AG04450 (cell line): ENCODE data around the gene GRB2. TPM values are rescaled to one million over a fixed set of nuclear protein-coding genes. Genes with fewer than 3 reads are reported as not detected.
"Not testable (repeated sequence)": the region's sequence is repeated elsewhere in the genome, so short reads cannot be mapped to it uniquely, and the experiment has no call there.

ENCODE experiments used
- CTCF ChIA-PET: fragments of 300-600, 350-600 bp; formaldehyde crosslinking; extraction: SDS; loops from one replicate; lab custom pipeline; 2022; ENCODE audit warnings: antibody characterized with exemption, inconsistent platforms; lab: Charles Lee
- POLR2A ChIA-PET: fragments of 350-600 bp; formaldehyde crosslinking; extraction: SDS; loops from one replicate; lab custom pipeline; 2021; ENCODE audit warnings: antibody characterized with exemption, inconsistent platforms; lab: Yijun Ruan, JAX
- DNase-seq: peaks from one replicate; pipeline ENCODE4 v3.0.0-alpha.2; 2011; ENCODE audit warnings: low read depth, low spot score
- H3K27ac ChIP-seq: one replicate; pipeline ENCODE4 v1.5.1; 2012; ENCODE audit warnings: low read depth, low read length, control low read depth
- H3K27me3 ChIP-seq: one replicate; pipeline ENCODE4 v1.6.0; 2012; ENCODE audit warnings: low read length; ENCODE audit not compliant: control insufficient read depth, insufficient read depth
- H3K4me3 ChIP-seq: 2 replicates; pipeline ENCODE4 v1.5.1; 2011; ENCODE audit warnings: mild to moderate bottlenecking, low read depth, low read length, control low read depth
- H3K9me3 ChIP-seq: 2 replicates; pipeline ENCODE4 v1.5.1; 2012; ENCODE audit warnings: low read length; ENCODE audit not compliant: control insufficient read depth, insufficient read depth
- polyA plus RNA-seq: library from polyadenylated mRNA; depleted of rRNA; stranded (reverse); fragments of >200 nt; gene quantifications from 2 replicates; pipeline ENCODE4 v1.2.3, GENCODE V29; 2011
- TF ChIP-seq, protein P1 (sequence below): IDR thresholded peaks from 2 replicates; pipeline ENCODE4 v1.5.1; 2011; ENCODE audit warnings: low read depth, low read length, control low read depth, inconsistent platforms

GRB2 gene
- polyA plus RNA-seq, 1 experiment: 63.8 TPM

- ChIA-PET CTCF (no interaction called here), POLR2A (interaction anchor here (1.4 kb wide), 1 partner anchor 11 kb away, joined by 6 read pairs; the partner anchor contains the start of gene TMEM94)
- Histone ChIP-seq H3K27ac (no peak overlapping the region), H3K9me3 (no peaks in the 10 kb centered on the region), H3K4me3 (no peak overlapping the region), H3K27me3 (no peaks in the 10 kb centered on the region)
- TF ChIP-seq, protein P1, sequence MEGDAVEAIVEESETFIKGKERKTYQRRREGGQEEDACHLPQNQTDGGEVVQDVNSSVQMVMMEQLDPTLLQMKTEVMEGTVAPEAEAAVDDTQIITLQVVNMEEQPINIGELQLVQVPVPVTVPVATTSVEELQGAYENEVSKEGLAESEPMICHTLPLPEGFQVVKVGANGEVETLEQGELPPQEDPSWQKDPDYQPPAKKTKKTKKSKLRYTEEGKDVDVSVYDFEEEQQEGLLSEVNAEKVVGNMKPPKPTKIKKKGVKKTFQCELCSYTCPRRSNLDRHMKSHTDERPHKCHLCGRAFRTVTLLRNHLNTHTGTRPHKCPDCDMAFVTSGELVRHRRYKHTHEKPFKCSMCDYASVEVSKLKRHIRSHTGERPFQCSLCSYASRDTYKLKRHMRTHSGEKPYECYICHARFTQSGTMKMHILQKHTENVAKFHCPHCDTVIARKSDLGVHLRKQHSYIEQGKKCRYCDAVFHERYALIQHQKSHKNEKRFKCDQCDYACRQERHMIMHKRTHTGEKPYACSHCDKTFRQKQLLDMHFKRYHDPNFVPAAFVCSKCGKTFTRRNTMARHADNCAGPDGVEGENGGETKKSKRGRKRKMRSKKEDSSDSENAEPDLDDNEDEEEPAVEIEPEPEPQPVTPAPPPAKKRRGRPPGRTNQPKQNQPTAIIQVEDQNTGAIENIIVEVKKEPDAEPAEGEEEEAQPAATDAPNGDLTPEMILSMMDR: no peak
- DNase-seq: no peak
Measured at GRCh38 chr17:75445296-75445695, 39.8 kb upstream of the GRB2 start.

GRCh38 chr17:75442168-75443103, 37.0 kb upstream of the GRB2 start:
- ChIA-PET POLR2A (interaction anchor here (0.6 kb wide), 1 partner anchor 105 kb away, joined by 3 read pairs; no protein-coding TSS in a partner anchor), CTCF (interaction anchor here (2.2 kb wide), 1 partner anchor 191 kb away, joined by 5 read pairs; the partner anchor contains the start of gene SMIM5)
- H3K27ac ChIP-seq: no peak overlapping the region
- H3K9me3 ChIP-seq: no peaks in the 10 kb centered on the region; the same call in 1 of the 2 replicates
- H3K27me3 ChIP-seq: no peaks in the 10 kb centered on the region
- no peak overlapping the region for H3K4me3 ChIP-seq
- TF ChIP-seq, protein P1: no peak
- no peak for DNase-seq

DNA sequence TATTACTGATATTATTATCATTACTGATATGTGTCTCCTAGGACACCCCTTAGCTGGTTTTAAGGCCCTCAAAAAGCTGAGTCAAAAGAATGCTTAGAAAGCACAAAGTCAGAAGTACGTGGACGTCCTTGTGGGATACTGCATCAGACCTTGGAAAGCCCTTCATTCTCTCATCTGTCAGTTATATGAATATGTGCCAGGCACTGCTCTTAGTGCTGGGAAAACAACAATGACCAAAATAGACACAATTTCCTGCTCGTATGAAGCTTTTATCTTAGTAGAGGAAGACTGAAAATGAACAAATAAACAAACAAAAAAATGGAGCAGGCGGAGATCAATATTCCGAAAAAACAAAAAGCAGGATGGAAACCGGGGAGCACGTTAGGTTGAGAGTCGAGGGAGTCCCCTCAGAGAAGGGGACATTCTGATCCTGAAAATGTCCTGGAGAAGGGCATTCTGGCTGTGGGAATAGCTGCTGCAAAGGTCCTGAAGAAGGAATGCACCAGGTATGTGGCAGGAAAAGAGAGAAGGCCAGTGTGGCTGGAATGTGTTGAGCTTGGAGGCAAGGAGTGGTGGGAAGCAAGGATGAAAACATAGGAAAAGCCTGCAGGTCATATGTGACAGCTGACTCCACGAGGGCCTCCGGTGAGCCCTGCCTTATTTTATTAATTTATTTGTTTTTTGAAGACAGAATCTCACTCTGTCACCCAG, 35.4 kb upstream of the GRB2 start:
- Histone ChIP-seq H3K27me3 (no peaks in the 10 kb centered on the region), H3K4me3 (no peak overlapping the region), H3K27ac (no peak overlapping the region), H3K9me3 (no peaks in the 10 kb centered on the region; the same call in 1 of the 2 replicates)
- TF ChIP-seq, protein P1: no peak
- ChIA-PET POLR2A (no interaction called here), CTCF (interaction anchor here (0.8 kb wide), 1 partner anchor 76 kb away, joined by 3 read pairs; the partner anchor contains the start of gene TSEN54)
- DNase-seq: no peak

DNA sequence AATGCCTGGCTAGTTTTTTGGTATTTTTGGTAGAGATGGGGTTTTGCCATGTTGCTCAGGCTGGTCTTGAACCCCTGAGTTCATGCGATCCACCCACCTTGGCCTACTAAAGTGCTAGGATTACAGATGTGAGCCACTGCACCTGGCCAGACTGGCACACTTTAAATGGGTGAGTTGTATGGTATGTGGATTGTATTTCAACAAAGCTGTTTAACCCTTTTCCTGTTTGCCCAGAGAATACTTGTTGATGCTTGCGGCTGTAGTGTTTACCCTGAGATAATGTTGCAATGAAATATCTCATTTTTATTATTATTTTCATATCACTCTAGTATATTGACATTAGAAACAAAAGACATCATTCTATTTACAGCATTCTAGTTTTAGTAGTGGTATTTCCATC, 33.8 kb upstream of the GRB2 start:
- Histone ChIP-seq H3K27me3 (no peaks in the 10 kb centered on the region), H3K9me3 (no peaks in the 10 kb centered on the region; the same call in 1 of the 2 replicates), H3K4me3 (no peak overlapping the region), H3K27ac (no peak overlapping the region)
- TF ChIP-seq, protein P1: no peak
- ChIA-PET CTCF (no interaction called here), POLR2A (no interaction called here)
- no peak for DNase-seq

DNA sequence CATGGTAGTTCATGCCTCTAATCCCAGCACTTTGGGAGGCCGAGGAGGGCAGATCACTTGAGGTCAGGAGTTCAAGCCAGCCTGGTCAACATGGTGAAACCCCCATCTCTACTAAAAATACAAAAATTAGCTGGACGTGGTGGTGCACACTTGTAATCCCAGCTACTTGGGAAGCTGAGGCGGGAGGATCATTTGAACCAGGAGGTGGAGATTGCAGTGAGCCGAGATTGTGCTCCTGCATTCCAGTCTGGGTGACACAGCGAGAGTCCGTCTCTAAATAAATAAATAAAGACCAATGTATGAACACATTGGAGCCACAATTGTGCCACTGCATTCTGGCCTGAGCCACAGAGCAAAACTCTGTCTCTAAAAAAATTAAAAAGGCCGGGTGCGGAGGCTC, 31.9 kb upstream of the GRB2 start:
- CTCF ChIA-PET, H3K27ac ChIP-seq, H3K9me3 ChIP-seq, POLR2A ChIA-PET, H3K4me3 ChIP-seq, H3K27me3 ChIP-seq, DNase-seq: not testable (repeated sequence)

DNA sequence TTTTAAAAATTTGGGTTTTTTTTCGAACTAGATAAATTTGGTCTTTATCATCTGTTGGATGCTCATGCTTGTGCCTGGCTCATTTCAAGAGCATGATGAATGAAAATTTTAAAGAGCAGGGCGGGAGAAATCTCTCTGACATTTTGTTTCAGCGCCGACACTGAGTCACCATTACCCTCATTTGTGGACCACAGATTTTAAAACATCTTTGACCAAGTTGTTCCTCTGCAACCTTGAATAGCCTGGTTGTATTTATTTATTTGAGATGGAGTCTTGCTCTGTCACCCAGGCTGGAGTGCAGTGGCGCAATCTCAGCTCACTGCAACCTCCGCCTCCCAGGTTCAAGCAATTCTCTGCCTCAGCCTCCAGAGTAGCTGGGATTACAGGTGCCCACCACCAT, 29.0 kb upstream of the GRB2 start:
- H3K27ac ChIP-seq, H3K27me3 ChIP-seq, DNase-seq, POLR2A ChIA-PET, H3K4me3 ChIP-seq, CTCF ChIA-PET, H3K9me3 ChIP-seq: not testable (repeated sequence)
